ENCODE data around the gene AOPEP. TPM values are rescaled to one million over a fixed set of nuclear protein-coding genes. Genes with fewer than 3 reads are reported as not detected.

AOPEP gene
- total and polyA plus RNA-seq, 10 donors, result 14.8 to 86.1 (median 51.3) TPM

DNA sequence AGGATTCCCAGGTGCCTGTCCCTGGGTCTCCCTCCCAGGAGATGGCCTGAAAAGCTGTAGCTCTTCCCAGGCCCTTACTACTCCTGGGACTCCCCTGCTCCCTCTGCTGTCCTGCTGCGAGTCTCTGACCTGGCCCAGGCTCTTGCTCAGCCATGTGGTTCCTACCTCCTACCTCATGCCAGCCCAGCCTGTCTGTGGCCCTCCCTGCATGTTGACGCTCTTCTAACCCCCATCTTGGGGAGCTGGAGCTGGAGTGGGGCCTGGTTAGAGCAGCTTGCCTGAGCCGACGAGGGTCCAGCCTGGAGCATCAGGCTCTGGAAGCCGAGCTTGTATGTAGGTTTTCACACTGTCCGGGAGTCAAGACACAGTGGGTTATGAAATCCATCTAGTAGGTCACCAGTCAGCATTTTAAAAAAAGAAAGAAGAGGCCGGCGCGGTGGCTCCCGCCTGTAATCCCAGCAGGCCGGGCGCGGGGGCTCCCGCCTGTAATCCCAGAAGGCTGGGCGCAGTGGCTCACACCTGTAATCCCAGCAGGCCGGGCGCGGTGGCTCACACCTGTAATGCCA, 346.6 kb downstream of the AOPEP start:
- intact Hi-C loops (cut with DNase I; ENCODE audit: low total_unique reads), result no loop called here
- Histone ChIP-seq H3K27ac (peak overlapping the region in 2 of 8 donors; percentile 2 to 5), H3K9me3 (no peaks in the 10 kb centered on the region), H3K4me3 (no peak overlapping the region), H3K36me3 (peaks cover 0 to 19% (median 4%) of the 10 kb centered on the region in 6 donors), H3K27me3 (replicated peaks in 1 of 7) (no peaks in the 10 kb centered on the region), H3K4me1 (peaks cover 0 to 59% (median 26%) of the 10 kb centered on the region in 6 donors)
- no peak for DNase-seq
- 89 to 97% (median 94%) methylated on average over 17 to 18 of the region's 18 CpGs for WGBS, 5 donors
- TF ChIP-seq CTCF (IDR thresholded peaks at IDR 0.05 in 8 of 11, conservative IDR thresholded peaks at IDR 0.05 in 3 of 11) (no peak), POLR2A (IDR thresholded peaks at IDR 0.05) (no peak), POLR2AphosphoS5 (IDR thresholded peaks at IDR 0.05) (peak in 1 of 3 donors; percentile 30)

- no peak overlapping the region for H3K4me3 ChIP-seq
- intact Hi-C loops (cut with DNase I; ENCODE audit: low total_unique reads), result no loop called here
- H3K4me1 ChIP-seq, result peaks cover 0 to 67% (median 32%) of the 10 kb centered on the region in 6 donors
- DNase-seq, result no peak
- 91 to 97% (median 94%) methylated on average over 5 of the region's 5 CpGs for WGBS, 5 donors
- TF ChIP-seq POLR2AphosphoS5 (IDR thresholded peaks at IDR 0.05), result no peak
- H3K27ac ChIP-seq, result no peak overlapping the region
- peaks cover 0 to 19% (median 3%) of the 10 kb centered on the region in 6 donors for H3K36me3 ChIP-seq
- H3K9me3 ChIP-seq, result no peaks in the 10 kb centered on the region
- H3K27me3 ChIP-seq (replicated peaks in 1 of 7), result no peaks in the 10 kb centered on the region
These were observed 347.4 kb downstream of the AOPEP start for GRCh38 chr9:95073918-95074317.

DNA sequence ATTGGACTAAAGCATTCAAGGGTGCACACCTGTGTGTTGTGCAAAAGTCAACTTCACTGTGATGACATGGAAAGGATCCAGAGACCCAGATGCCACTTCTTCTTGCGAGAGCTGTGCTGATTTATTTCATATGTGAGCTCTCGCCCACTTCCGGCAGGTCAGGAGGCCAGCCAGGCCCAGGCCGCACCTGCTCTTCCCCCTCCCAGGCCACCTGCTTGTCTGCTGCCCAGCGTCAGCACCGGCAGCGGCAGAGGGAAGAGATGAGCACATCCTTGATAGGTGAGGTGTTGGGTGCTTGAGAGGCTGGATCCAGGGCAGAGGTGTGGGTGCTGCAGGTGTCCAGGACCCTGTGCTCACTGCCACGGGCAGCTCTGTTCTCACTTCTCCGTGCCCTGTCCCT, 348.1 kb downstream of the AOPEP start:
- no peak overlapping the region for H3K4me3 ChIP-seq
- 77 to 95% (median 89%) methylated on average over 9 of the region's 9 CpGs for WGBS, 5 donors
- intact Hi-C loops (cut with DNase I; ENCODE audit: low total_unique reads), result no loop called here
- no peak for DNase-seq
- H3K4me1 ChIP-seq, result peaks cover 0 to 68% (median 37%) of the 10 kb centered on the region in 6 donors
- TF ChIP-seq POLR2AphosphoS5 (IDR thresholded peaks at IDR 0.05), result peak in 2 of 3 donors; percentile 22 to 59
- no peak for TF ChIP-seq CTCF (IDR thresholded peaks at IDR 0.05 in 8 of 11, conservative IDR thresholded peaks at IDR 0.05 in 3 of 11)
- H3K9me3 ChIP-seq, result no peaks in the 10 kb centered on the region
- H3K27me3 ChIP-seq (replicated peaks in 1 of 7), result no peaks in the 10 kb centered on the region
- no peak overlapping the region for H3K27ac ChIP-seq
- peaks cover 0 to 19% (median 0%) of the 10 kb centered on the region in 6 donors for H3K36me3 ChIP-seq

- H3K4me3 ChIP-seq, result no peak overlapping the region
- 84 to 94% (median 92%) methylated on average over 7 of the region's 7 CpGs for WGBS, 5 donors
- intact Hi-C loops (cut with DNase I; ENCODE audit: low total_unique reads), result no loop called here
- peaks cover 0 to 57% (median 31%) of the 10 kb centered on the region in 6 donors for H3K4me1 ChIP-seq
- no peak overlapping the region for H3K27ac ChIP-seq
- H3K27me3 ChIP-seq (replicated peaks in 1 of 7), result no peaks in the 10 kb centered on the region
- H3K9me3 ChIP-seq, result no peaks in the 10 kb centered on the region
- no peak for DNase-seq
- TF ChIP-seq CTCF (IDR thresholded peaks at IDR 0.05 in 8 of 11, conservative IDR thresholded peaks at IDR 0.05 in 3 of 11) (no peak), POLR2A (IDR thresholded peaks at IDR 0.05) (no peak), POLR2AphosphoS5 (IDR thresholded peaks at IDR 0.05) (no peak)
- H3K36me3 ChIP-seq, result peaks cover 0 to 26% (median under 1%) of the 10 kb centered on the region in 6 donors
These were observed 349.2 kb downstream of the AOPEP start for GRCh38 chr9:95075700-95076099.

Data from spleen (tissue), 11 donors.